ENCODE results near the gene TRIOBP.
"Not testable (repeated sequence)": the region's sequence is repeated elsewhere in the genome, so short reads cannot be mapped to it uniquely, and the experiment has no call there.

The TRIOBP gene

GRCh38 chr22:37690407-37690806 is 6.4 kb upstream of the TRIOBP start:
- no peak for DNase-seq

DNA sequence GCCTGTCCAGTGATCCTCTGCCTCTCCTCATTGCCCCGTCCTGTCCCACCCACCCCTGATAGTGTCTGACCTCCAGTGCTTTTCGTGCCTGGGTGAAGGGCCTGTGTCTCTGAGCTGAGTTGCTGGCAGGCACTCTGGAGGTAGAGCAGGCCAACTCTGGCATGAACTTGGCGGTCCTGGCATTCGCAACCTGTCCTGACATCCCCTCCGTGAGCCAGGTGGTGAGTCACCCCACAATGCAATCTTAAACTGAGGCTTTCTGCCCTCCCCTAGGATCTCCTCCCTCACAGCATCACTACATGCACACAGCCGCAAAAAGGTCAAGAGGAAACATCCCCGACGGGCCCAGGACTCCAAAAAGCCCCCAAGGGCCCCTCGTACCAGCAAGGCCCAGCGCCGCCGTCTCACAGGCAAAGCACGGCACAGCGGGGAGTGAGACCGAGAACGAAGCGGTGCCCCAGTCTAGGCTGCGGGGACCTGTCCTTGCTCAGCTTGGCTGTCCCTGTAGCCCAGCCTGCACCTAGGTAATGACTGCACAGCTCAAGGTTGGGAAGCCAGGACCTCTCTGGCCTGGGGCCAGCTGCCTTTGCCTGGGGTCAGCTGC is 5.8 kb upstream of the TRIOBP start:
- no peak for DNase-seq

- no peak for DNase-seq
Observed at GRCh38 chr22:37692627-37693285, 4.1 kb upstream of the TRIOBP start.

- DNase-seq = not testable (repeated sequence)
Observed at GRCh38 chr22:37694131-37694530, 2.7 kb upstream of the TRIOBP start.

GRCh38 chr22:37696260-37696656 is 590 bp upstream of the TRIOBP start:
- not testable (repeated sequence) for DNase-seq

- no peak for DNase-seq
Observed at GRCh38 chr22:37697538-37697835, 639 bp downstream of the TRIOBP start.

DNA sequence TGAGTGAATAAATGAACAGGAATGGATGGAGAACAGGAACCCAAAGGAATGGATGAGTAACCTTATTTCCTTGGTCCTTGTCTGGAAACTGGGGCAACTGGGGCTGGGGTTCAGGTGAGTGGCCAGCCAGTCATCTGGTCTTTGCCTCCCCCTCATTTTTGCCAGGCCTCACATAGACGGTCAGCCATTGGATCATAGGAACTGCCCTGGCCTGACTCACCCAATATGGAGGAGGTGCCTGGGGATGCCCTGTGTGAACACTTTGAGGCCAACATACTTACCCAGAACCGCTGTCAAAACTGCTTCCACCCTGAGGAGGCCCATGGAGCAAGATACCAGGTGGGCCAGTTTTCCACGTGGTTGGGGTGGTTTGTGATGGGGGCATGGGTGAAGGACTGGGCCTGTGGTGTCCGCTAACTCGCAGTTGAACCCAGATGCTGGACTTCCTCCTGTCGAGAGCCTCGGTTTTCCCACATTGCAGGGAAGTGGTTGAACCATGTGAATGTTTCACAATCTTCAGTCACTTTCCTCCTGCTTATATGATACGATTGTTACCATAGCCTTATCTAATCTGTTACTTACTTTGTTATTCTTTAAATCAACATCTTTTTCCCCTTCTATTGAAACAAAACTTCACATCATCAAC is 4.4 kb downstream of the TRIOBP start:
- no peak for DNase-seq

DNA sequence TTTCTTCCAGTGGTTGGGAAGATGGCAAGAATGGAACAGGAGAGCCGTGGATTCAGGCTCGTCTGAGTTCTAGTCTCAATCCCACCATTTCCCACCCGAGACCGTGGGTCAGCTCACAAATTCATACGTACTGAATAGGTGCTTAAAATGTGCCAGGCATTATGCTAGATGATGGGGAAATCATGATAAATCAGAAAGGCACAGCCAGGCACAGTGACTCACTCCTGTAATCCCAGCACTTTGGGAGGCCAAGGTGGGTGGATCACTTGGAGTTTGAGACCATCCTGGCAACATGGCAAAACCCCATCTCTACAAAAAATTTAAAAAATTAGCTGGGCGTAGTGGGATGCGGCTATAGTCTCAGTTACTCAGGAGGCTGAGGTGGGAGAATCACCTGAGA is 7.1 kb downstream of the TRIOBP start:
- DNase-seq = no peak

DNA sequence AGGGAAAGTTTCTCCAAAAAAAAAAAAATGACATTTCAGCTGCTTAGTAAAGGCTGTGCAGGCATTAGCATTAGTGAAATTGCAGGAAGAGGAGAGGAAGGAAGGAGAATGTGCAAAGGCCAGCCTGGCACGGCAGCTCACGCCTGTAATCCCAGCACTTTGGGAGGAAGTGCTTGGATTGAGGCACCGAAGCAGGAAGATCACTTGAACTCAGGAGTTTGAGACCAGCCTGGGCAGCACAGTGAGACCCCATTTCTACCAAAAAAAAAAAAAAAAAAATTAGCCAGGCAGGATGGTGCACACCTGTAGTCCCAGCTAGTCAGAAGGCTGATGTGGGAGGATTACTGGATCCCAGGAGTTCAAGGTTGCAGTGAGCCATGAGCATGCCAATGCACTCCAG is 7.8 kb downstream of the TRIOBP start:
- DNase-seq = no peak

GRCh38 chr22:37705205-37705604 is 8.4 kb downstream of the TRIOBP start:
- no peak for DNase-seq

DNA sequence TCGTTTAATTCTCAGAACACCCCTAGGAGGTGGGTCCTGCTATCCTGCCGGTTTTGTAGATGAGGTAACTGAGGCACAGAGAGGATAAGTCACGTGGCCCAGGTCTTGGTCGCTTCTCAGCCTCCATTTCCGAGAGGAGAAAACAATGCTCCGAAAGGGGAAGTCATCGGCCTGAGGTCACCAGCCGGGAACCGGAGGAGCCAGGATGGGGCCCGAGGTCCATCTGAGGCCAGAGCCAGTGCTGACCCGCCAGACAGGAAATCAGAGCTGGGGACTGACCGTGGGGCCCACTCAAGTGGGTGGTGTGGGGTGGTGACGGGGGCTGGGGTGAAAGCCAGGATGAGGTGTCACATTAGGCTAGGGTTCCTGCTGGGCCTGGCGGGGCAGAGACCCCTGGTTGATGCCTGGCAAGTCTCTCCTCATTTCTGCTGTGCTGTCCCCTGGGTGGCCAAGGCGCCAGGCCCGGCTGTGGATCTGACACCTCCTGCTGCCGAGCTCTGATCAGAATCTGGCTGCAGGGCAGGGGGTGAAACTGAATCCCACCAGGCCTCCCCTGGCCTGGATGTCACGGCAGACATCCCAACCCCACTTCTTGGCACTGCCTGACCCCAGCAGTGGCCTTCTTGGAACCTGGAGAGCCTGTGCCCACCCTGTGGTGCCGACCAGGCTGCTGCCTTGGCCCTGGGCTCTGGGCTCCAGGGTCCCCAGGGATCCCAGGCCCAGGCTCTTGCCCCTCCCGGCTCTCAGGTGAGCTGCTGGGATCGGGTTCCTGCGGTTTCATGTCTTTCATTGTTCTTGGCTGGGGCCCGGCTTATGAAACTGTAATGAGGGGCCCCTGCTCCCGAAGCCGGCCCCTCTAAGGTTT is 12.0 kb downstream of the TRIOBP start:
- no peak for DNase-seq

DNA sequence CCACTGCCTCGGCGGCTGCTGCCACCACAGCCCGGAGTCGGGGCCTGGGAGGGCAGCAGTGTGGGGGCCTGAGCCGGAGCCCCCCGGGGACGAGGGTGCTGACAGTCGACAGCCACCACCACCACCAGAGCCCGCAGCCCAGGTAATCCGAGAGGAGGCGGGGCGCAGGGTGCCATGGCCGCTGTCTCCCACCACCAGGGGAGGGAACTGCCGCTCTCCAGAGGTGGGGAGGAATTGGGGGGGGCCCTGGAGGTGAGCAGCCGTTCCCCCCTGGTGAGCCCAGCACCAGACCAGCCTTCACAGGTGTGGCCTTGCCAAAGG is 12.6 kb downstream of the TRIOBP start:
- no peak for DNase-seq

DNA sequence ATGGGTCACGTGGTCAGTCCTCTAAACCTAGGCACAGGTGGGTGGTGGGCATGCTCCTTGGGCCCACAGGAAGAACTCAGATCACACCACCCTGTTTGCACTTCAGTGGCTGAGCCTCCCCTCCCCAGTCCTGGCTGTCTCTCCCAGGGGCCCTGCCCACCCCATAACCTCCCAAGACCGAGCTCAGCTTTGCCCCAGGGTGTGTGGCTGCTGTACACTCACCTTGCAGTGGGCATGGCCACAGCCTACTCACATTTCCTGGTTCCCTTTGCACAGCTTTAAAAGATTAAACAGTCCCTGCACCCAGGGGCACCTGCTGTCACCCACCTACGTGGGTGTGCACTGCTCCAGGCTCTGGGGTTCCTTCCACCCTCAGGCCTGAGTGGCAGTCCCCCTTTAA is 13.8 kb downstream of the TRIOBP start:
- no peak for DNase-seq

DNA sequence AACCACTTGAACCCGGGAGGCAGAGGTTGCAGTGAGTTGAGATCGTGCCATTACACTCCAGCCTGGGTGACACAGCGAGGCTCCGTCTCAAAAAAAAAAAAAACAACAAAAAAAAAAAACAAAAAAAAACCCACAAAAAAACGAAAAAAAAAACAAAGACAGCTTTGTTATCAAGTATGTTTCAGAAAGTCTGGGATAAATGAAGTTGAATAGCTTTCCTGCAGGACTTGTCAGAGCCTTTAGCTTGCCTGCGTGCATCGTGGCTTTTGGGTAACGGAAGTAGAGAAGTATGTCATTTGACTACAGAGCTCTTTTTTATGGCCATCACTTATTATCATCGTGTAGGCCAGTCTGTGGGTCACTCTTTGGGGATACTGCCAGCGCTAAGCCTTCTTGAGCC is 14.6 kb downstream of the TRIOBP start:
- DNase-seq = no peak

DNA sequence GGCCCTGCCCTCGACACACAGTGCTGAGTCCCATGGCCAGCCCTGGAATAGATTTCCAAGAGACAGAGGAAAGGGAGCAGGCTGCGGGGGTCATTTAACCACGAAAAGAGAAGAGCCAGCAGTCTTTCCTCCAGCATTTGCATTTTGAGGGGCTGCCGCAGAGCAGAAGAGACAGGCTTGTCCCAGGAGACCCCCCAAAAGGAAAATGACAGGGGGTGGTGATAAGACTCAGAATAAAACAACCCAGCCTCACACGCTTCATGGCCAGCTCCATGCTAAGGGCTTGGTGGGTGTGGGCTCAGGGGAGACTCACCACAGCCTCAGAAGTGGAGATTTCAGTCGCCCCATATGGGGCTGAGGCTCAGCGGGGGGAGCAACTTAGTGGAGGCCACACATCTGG is 16.9 kb downstream of the TRIOBP start:
- no peak for DNase-seq

DNA sequence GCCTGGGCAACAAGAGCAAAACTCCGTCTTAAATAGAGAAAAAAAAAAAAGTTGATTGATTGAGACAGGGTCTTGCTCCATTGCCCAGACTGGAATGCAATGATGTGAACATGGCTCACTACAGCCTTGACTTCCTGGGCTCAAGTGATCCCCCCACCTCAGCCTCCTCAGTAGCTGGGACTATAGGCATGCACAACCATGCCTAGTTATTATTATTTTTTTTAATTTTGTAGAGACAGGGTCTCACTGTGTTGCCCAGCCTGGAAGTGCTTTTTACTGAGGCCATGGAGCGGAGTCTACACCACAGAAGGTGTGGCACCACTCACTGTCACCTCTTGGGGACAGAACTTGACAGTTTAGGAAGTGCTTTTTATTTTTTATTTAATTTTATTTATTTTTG is 17.8 kb downstream of the TRIOBP start:
- no peak for DNase-seq

DNA sequence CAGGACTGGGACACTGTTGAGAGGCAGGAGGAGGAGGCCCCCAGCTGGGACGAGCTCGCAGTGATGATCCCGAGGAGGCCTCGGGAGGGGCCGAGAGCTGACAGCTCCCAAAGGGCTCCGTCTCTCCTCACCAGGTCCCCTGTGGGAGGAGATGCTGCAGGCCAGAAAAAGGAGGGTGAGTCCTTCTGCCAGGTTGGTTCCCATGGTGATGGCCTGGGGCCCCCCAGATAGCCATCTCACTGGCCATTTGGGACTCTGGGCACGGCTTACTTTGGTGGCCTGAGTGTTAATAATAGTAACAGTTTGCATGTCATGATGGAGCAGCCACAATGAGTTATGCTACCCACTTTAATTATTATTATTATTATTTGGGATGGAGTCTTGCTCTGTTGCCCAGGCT is 18.9 kb downstream of the TRIOBP start:
- DNase-seq = no peak

GRCh38 chr22:37716708-37717107 is 19.9 kb downstream of the TRIOBP start:
- no peak for DNase-seq

DNA sequence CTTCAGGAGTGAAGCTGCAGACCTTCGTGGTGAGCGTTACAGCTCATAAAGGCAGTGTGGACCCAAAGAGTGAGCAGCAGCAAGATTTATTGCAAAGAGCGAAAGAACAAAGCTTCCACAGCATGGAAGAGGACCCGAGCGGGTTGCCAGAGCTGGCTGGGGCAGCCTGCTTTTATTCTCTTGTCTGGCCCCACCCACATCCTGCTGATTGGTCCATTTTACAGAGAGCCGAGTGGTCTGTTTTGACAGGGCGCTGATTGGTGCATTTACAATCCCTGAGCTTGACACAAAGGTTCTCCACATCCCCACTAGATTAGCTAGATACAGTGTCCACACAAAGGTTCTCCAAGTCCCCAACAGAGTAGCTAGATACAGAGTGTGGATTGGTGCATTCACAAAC is 20.4 kb downstream of the TRIOBP start:
- not testable (repeated sequence) for DNase-seq

GRCh38 chr22:37717746-37718305 is 21.0 kb downstream of the TRIOBP start:
- DNase-seq = not testable (repeated sequence)

DNA sequence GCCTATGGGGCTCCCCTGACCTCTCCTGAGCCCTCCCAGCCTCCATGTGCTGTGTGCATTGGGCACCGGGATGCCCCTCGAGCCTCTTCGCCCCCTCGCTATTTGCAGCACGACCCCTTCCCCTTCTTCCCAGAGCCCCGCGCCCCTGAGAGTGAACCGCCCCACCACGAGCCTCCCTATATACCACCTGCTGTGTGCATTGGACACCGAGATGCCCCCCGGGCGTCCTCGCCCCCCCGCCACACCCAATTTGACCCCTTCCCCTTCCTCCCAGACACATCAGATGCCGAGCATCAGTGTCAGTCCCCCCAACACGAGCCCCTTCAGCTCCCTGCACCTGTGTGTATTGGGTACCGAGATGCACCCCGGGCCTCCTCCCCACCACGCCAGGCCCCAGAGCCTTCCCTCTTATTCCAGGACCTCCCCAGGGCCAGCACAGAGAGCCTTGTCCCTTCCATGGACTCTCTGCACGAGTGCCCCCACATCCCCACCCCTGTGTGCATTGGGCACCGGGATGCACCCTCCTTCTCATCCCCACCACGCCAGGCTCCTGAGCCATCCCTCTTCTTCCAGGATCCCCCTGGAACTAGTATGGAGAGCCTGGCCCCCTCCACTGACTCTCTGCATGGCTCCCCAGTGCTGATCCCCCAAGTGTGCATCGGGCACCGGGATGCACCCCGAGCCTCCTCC is 28.8 kb downstream of the TRIOBP start:
- no peak for DNase-seq

DNA sequence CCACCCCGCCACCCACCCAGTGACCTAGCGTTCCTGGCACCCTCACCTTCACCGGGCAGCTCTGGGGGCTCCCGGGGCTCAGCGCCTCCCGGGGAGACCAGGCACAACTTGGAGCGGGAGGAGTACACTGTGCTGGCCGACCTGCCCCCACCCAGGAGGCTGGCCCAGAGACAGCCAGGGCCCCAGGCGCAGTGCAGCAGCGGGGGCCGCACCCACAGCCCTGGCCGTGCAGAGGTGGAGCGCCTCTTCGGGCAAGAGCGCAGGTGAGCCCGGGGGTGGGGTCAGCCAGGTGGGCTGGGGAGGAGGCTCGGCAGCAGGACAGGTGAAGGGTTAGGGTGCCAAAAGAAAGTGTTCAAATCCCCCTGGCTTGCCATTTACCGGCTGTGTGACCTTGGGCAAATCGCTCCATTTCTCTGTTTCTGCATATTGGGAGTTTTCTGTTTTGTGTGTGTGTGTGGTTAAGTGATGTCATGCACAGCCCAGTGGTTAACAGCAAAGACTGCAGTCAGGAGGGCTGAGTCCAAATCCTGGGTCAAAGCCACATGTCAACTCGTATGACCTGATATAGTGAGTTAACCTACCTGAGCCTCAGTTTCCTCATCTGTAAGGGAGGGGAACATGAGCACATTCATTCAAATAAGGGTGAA is 29.5 kb downstream of the TRIOBP start:
- no peak for DNase-seq
